ENCODE results near the gene HSF2BP.

HSF2BP gene

DNA sequence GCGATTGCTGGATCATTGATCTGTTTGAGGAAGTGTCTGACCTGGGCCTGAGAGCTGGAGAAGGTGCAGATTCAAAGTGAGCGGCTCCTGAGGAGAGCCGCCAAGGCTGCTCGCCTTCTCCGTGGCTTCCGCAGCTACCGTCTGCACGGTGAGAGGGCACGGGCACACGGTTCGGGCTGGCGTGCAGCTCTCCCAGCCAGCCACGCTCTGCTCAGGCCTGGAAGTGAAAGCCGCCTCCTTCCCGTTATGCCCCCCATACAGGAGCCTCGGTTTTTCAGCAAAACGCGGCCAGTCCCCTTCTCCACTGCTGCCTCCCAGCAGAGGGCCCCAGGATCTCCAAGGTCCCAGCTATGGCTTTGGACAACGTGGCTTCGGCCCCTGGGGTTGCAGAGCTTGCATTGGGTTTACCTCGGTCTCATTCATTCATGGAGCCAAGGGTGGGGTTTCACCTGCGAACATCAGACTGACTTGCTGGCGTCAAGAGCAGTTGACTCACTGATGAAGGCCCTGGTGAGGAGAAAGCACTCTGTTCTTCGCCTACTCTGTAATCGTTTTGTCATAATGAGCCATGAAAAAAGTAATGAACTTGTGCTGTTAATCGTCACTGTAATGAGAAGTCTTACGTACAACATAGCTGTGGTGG is 35.3 kb upstream of the HSF2BP start:
- peaks cover 33% of the 10 kb centered on the region for H3K36me3 ChIP-seq (ENCODE audit: insufficient read depth, low read length)
- no peak overlapping the region for H3K9ac ChIP-seq (ENCODE audit: low read length)

DNA sequence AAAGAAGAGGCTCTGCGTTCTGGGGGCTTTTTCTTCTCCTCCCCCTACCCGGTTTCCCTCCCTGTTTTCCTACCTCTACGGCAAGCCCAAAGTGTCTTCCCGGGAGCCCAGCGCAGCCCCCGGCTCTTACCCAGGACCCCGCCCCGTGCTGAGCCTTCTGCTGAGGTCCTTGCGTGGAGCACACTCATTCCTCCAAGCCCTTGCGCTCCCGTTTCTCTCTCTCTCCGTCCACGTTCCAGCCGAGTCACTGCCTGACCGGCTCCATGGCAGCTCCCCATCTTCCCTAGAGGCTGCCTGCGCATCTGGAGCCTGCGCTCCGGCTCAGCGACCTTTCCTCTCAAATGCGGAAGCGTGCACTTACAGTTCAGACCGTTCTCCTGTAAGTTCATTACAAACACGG is 34.7 kb upstream of the HSF2BP start:
- Histone ChIP-seq H3K4me3 (ENCODE audit: low read depth in 1 of 2, low read length in 2 of 2) (no peak overlapping the region), H3K27me3 (ENCODE audit: control insufficient read depth in 1 of 2, insufficient read depth in 2 of 2, low read length in 2 of 2) (no peaks in the 10 kb centered on the region), H3K27ac (ENCODE audit: low read depth, low read length) (no peak overlapping the region), H3K36me3 (ENCODE audit: insufficient read depth, low read length) (peaks cover 39% of the 10 kb centered on the region), H3K9me3 (ENCODE audit: low read length) (no peaks in the 10 kb centered on the region), H3K9ac (ENCODE audit: low read length) (no peak overlapping the region), H3K4me1 (ENCODE audit: insufficient read depth, low read length) (no peaks in the 10 kb centered on the region)

More for the DNA sequence above, 35.3 kb upstream of the HSF2BP start:
- Histone ChIP-seq H3K27me3 (ENCODE audit: control insufficient read depth in 1 of 2, insufficient read depth in 2 of 2, low read length in 2 of 2) (no peaks in the 10 kb centered on the region), H3K27ac (ENCODE audit: low read depth, low read length) (no peak overlapping the region), H3K9me3 (ENCODE audit: low read length) (no peaks in the 10 kb centered on the region), H3K4me3 (ENCODE audit: low read depth in 1 of 2, low read length in 2 of 2) (no peak overlapping the region), H3K4me1 (ENCODE audit: insufficient read depth, low read length) (no peaks in the 10 kb centered on the region)

DNA sequence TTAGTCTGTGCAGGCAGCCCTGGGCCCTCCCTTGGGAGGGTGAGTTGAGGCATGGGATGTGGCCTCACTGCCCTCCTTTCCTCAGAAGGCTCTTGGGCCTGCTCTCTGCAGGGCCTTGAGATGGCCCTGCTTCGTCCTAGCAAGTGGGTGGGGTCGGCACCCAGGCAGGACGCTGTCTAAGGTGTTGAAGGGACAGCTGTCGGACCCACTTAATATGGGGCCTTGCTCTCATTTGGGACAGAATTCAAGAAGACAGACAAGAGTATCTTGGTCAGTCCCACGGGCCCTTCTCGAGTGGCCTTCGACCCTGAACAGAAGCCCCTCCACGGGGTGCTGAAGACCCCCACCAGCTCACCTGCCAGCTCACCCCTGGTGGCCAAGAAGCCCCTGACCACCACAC is 33.7 kb upstream of the HSF2BP start:
- Histone ChIP-seq H3K27me3 (ENCODE audit: control insufficient read depth in 1 of 2, insufficient read depth in 2 of 2, low read length in 2 of 2) (no peaks in the 10 kb centered on the region), H3K4me1 (ENCODE audit: insufficient read depth, low read length) (no peaks in the 10 kb centered on the region), H3K9ac (ENCODE audit: low read length) (no peak overlapping the region), H3K4me3 (ENCODE audit: low read depth in 1 of 2, low read length in 2 of 2) (no peak overlapping the region), H3K27ac (ENCODE audit: low read depth, low read length) (no peak overlapping the region), H3K9me3 (ENCODE audit: low read length) (no peaks in the 10 kb centered on the region), H3K36me3 (ENCODE audit: insufficient read depth, low read length) (peaks cover 49% of the 10 kb centered on the region)

DNA sequence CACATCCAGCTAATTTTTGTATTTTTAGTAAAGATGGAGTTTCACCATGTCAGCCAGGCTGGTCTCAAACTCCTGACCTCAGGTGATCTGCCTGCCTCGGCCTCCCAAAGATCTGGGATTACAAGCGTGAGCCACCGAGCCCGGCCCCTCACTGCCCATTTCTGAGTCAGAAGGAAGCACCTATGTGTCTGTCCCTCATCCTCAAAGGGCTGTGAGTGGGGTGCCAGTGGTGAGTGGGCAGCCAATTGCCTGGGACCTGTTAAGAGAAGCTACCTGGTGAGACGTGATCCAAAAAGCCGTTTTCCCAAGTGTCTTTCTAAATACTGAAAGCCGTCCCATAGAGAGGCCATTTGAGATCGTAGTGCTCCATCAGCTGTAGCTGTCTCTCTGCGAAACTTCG is 32.5 kb upstream of the HSF2BP start:
- H3K27ac ChIP-seq (ENCODE audit: low read depth, low read length): no peak overlapping the region
- no peak overlapping the region for H3K4me3 ChIP-seq (ENCODE audit: low read depth in 1 of 2, low read length in 2 of 2)
- peaks cover 60% of the 10 kb centered on the region for H3K36me3 ChIP-seq (ENCODE audit: insufficient read depth, low read length)
- no peak overlapping the region for H3K9ac ChIP-seq (ENCODE audit: low read length)
- no peaks in the 10 kb centered on the region for H3K4me1 ChIP-seq (ENCODE audit: insufficient read depth, low read length)
- no peaks in the 10 kb centered on the region for H3K27me3 ChIP-seq (ENCODE audit: control insufficient read depth in 1 of 2, insufficient read depth in 2 of 2, low read length in 2 of 2)
- no peaks in the 10 kb centered on the region for H3K9me3 ChIP-seq (ENCODE audit: low read length)

DNA sequence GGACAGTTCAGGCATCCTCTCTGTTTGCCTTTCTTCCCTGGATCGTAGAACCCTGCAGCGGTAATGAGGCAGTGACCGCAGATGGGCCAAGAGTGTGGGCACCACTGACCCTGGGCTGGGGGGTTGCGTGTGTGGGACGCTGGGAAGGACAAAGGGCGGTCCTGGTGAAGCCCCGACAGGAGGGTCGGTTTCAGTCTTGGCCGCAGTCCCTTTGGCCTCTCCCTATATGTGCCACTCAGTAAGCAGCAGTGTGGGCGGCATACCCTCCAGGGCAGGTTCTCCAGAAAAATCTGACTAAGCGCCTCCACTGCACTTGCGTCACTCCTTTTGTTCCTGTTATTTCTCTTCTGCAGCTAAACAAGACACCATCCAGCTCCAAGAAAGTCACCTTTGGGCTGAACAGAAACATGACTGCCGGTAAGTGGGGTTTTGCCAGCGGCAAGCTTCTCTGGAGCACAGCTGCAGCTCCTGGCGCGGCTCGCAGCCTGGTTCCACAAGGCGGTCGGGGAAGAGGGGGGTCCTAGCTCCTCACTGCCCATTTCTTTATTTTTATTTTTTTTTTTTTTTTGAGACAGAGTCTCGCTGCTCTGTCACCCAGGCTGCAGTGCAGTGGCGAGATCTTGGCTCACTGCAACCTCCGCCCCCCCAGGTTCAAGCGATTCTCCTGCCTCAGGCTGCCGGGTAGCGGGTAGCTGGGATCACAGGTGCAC is 32.0 kb upstream of the HSF2BP start:
- no peak overlapping the region for H3K9ac ChIP-seq (ENCODE audit: low read length)
- H3K27ac ChIP-seq (ENCODE audit: low read depth, low read length): no peak overlapping the region
- H3K36me3 ChIP-seq (ENCODE audit: insufficient read depth, low read length): peaks cover 66% of the 10 kb centered on the region
- no peaks in the 10 kb centered on the region for H3K27me3 ChIP-seq (ENCODE audit: control insufficient read depth in 1 of 2, insufficient read depth in 2 of 2, low read length in 2 of 2)
- no peaks in the 10 kb centered on the region for H3K4me1 ChIP-seq (ENCODE audit: insufficient read depth, low read length)
- H3K9me3 ChIP-seq (ENCODE audit: low read length): no peaks in the 10 kb centered on the region
- no peak overlapping the region for H3K4me3 ChIP-seq (ENCODE audit: low read depth in 1 of 2, low read length in 2 of 2)

DNA sequence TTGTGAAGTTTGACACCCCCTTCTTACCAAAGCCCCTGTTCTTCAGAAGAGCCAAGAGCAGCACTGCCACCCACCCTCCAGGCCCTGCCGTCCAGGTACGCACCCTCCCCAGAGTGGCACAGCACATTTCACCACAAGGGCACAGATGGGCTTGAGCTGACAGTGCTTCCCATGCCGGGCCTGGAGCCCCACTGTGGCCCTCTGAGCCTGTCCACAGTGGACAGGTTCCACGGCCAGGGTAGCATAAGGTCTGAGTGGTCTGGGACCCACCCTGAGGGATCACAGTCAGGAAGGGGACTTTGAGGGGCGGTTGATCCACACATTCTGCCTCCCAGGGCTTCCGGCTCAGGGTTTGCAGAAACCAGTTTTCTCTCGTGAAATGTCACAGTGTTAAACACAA is 31.1 kb upstream of the HSF2BP start:
- no peak overlapping the region for H3K27ac ChIP-seq (ENCODE audit: low read depth, low read length)
- H3K27me3 ChIP-seq (ENCODE audit: control insufficient read depth in 1 of 2, insufficient read depth in 2 of 2, low read length in 2 of 2): no peaks in the 10 kb centered on the region
- H3K36me3 ChIP-seq (ENCODE audit: insufficient read depth, low read length): peaks cover 73% of the 10 kb centered on the region

DNA sequence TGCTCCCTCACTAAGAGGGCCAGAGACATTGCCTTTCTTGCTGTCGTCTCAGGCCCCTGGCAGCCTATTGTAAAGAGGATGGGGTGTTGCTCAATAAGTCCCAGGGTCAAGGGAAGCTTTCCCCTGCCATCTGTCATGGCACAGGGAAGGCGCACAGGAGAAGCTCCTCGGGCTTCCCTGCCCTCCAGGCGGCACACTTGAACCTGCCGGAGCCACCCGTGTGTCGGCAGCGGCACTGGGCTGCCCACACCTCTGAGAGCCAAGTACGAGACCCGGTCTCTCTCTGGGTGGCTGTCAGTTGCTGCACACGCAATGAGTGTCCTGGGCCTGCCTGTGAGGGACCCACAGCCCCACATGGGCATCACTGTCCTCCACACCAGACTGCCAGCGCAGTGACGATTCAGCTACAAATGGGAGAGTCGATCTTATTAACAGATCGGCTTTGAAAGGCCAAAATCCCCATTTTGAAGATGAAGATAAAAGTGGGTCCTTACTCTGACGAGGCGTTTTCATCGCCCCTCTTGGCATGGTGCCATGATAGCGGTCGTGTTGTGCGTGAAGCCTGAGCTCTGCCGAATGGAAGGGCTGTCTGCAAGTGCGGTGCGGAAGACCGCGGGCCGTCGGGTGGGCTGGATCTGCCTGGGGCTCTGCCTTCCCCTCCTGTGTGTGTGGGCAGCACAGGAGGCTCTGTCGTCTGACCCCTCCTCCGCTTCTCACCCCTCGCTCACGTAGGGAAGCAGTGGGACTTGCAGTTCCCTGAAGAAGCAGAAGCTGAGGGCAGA is 30.5 kb upstream of the HSF2BP start:
- no peak overlapping the region for H3K9ac ChIP-seq (ENCODE audit: low read length)
- no peaks in the 10 kb centered on the region for H3K27me3 ChIP-seq (ENCODE audit: control insufficient read depth in 1 of 2, insufficient read depth in 2 of 2, low read length in 2 of 2)
- H3K4me1 ChIP-seq (ENCODE audit: insufficient read depth, low read length): no peaks in the 10 kb centered on the region
- H3K9me3 ChIP-seq (ENCODE audit: low read length): no peaks in the 10 kb centered on the region
- peaks cover 78% of the 10 kb centered on the region for H3K36me3 ChIP-seq (ENCODE audit: insufficient read depth, low read length)
- H3K4me3 ChIP-seq (ENCODE audit: low read depth in 1 of 2, low read length in 2 of 2): no peak overlapping the region
- no peak overlapping the region for H3K27ac ChIP-seq (ENCODE audit: low read depth, low read length)

More for the DNA sequence above, 31.1 kb upstream of the HSF2BP start:
- no peak overlapping the region for H3K9ac ChIP-seq (ENCODE audit: low read length)
- no peak overlapping the region for H3K4me3 ChIP-seq (ENCODE audit: low read depth in 1 of 2, low read length in 2 of 2)
- no peaks in the 10 kb centered on the region for H3K4me1 ChIP-seq (ENCODE audit: insufficient read depth, low read length)
- H3K9me3 ChIP-seq (ENCODE audit: low read length): no peaks in the 10 kb centered on the region

DNA sequence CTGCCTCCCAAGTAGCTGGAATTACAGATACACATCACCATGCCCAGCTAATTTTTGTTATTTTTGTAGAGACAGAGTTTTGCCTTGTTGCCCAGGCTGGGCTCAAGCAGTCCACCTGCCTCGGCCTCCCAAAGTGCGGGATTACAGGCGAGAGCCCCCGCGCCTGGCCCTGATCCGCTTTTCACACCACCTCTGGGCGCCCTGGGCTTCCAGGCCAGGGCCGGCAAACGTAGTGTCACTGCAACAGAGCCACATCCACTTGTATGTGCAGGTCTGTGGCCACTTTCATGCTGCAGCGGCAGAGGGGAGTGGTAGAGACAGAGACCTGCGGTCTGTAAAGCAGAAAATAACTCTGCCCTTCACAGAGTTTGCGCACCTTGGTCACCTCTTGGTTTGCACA is 29.6 kb upstream of the HSF2BP start:
- no peak overlapping the region for H3K27ac ChIP-seq (ENCODE audit: low read depth, low read length)
- no peaks in the 10 kb centered on the region for H3K27me3 ChIP-seq (ENCODE audit: control insufficient read depth in 1 of 2, insufficient read depth in 2 of 2, low read length in 2 of 2)
- no peak overlapping the region for H3K4me3 ChIP-seq (ENCODE audit: low read depth in 1 of 2, low read length in 2 of 2)
- no peaks in the 10 kb centered on the region for H3K4me1 ChIP-seq (ENCODE audit: insufficient read depth, low read length)
- peaks cover 80% of the 10 kb centered on the region for H3K36me3 ChIP-seq (ENCODE audit: insufficient read depth, low read length)
- no peaks in the 10 kb centered on the region for H3K9me3 ChIP-seq (ENCODE audit: low read length)
- no peak overlapping the region for H3K9ac ChIP-seq (ENCODE audit: low read length)

DNA sequence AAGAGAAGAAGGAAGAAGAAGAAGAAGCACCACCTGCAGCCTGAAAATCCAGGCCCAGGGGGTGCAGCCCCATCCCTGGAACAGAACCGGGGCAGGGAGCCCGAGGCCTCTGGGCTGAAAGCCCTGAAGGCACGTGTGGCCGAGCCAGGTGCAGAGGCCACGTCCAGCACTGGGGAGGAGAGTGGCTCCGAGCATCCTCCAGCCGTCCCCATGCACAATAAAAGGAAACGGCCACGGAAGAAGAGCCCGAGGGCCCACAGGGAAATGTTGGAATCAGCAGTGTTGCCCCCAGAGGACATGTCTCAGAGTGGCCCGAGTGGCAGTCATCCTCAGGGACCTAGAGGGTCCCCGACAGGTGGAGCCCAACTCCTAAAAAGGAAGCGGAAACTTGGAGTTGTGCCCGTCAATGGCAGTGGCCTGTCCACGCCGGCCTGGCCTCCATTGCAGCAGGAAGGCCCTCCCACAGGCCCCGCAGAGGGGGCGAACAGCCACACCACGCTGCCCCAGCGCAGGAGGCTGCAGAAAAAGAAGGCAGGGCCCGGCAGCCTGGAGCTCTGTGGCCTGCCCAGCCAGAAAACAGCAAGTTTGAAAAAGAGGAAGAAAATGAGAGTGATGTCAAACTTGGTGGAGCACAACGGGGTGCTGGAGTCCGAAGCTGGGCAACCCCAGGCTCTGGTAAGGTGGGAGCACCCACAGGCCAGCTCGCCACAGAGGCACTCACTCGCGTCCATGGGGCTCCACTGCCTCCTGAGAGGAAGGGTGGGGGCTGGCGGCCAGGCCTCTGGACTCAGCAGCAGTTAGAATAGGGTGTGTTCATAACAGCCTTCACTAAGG is 28.5 kb upstream of the HSF2BP start:
- H3K4me1 ChIP-seq (ENCODE audit: insufficient read depth, low read length): no peaks in the 10 kb centered on the region
- no peak overlapping the region for H3K4me3 ChIP-seq (ENCODE audit: low read depth in 1 of 2, low read length in 2 of 2)
- no peaks in the 10 kb centered on the region for H3K9me3 ChIP-seq (ENCODE audit: low read length)
- H3K36me3 ChIP-seq (ENCODE audit: insufficient read depth, low read length): peaks cover 84% of the 10 kb centered on the region
- no peaks in the 10 kb centered on the region for H3K27me3 ChIP-seq (ENCODE audit: control insufficient read depth in 1 of 2, insufficient read depth in 2 of 2, low read length in 2 of 2)
- H3K9ac ChIP-seq (ENCODE audit: low read length): no peak overlapping the region
- H3K27ac ChIP-seq (ENCODE audit: low read depth, low read length): no peak overlapping the region

DNA sequence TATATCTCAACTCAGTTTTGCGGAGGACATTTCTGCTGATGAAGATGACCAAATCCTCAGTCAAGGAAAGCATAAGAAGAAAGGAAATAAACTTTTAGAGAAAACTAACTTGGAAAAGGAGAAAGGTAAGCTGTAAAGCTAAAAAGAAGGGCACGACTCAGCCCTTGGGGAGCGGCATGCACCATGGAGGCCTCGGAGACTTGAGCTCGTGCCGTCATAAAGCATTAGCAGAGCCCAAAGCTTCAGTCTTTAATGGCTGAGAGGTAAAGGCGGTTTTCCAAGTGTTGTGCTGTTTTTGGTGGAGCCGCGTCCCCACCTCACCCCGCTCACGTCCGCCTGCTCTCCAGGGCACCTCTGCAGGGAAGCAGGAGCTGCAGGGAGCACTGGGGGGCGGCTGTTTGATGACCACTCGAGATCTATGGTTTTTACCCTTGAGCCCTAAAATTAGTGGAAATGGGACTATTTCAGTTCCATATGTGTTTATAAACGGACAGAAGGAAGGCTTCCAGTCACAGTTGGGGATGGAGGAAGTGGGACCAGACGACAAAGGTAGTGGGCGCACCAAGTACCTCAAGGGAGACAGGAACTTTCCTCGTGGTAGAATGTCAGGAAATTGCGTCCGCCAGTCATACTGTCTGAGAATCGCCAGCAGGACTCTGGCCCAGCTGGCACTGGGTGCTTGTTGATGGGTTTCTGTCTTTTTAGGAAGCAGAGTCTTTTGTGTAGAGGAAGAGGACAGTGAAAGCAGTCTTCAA is 27.7 kb upstream of the HSF2BP start:
- Histone ChIP-seq H3K4me3 (ENCODE audit: low read depth in 1 of 2, low read length in 2 of 2) (no peak overlapping the region), H3K27me3 (ENCODE audit: control insufficient read depth in 1 of 2, insufficient read depth in 2 of 2, low read length in 2 of 2) (no peaks in the 10 kb centered on the region), H3K4me1 (ENCODE audit: insufficient read depth, low read length) (no peaks in the 10 kb centered on the region), H3K36me3 (ENCODE audit: insufficient read depth, low read length) (peaks cover 79% of the 10 kb centered on the region), H3K9me3 (ENCODE audit: low read length) (no peaks in the 10 kb centered on the region), H3K27ac (ENCODE audit: low read depth, low read length) (no peak overlapping the region), H3K9ac (ENCODE audit: low read length) (no peak overlapping the region)
